Natural killer cell (primary cell): ENCODE results near the gene PGGHG. TPM values are rescaled to one million over a fixed set of nuclear protein-coding genes. Genes with fewer than 3 reads are reported as not detected.
A peak's percentile ranks its signal among the peaks of the same experiment; 100 is the strongest.

Experiments
- ATAC-seq, 3 donors: fragments of 150-1000 bp in 2 of 3; fragments of 200-7000 bp in 1 of 3; cut with Tn5 transposase; 1 replicate in 1 of 3; 2 replicates in 2 of 3; pipeline ENCODE4 v1.10.0; 2021; ENCODE audit warnings: mild to moderate bottlenecking in 2 of 3, moderate library complexity in 2 of 3
- DNase-seq, 2 donors: peaks; one replicate each; pipeline versions ENCODE4 v3.0.0 to v3.0.0-alpha.2; 2013 to 2021; ENCODE audit warnings: mixed read lengths in 1 of 2
- H3K27ac ChIP-seq: one replicate; pipeline ENCODE4 v1.5.1; 2013; ENCODE audit warnings: mild to moderate bottlenecking, low read length
- H3K27me3 ChIP-seq: one replicate; pipeline ENCODE4 v1.6.1; 2013; ENCODE audit warnings: low read length; ENCODE audit not compliant: control insufficient read depth, insufficient read depth
- H3K36me3 ChIP-seq: one replicate; pipeline ENCODE4 v1.6.1; 2013; ENCODE audit warnings: low read length; ENCODE audit not compliant: control insufficient read depth, insufficient read depth
- H3K4me1 ChIP-seq: one replicate; pipeline ENCODE4 v1.6.1; 2013; ENCODE audit warnings: low read length; ENCODE audit not compliant: control insufficient read depth, insufficient read depth
- H3K4me3 ChIP-seq: one replicate; pipeline ENCODE4 v1.5.1; 2013; ENCODE audit warnings: low read length
- H3K9me3 ChIP-seq: one replicate; pipeline ENCODE4 v1.6.1; 2013; ENCODE audit warnings: low read length; ENCODE audit not compliant: control insufficient read depth, insufficient read depth
- H3K27ac Mint-ChIP-seq, 2 donors: one replicate each; pipeline ENCODE4 v1.8.0; 2022; ENCODE audit warnings: mild to moderate bottlenecking in 2 of 2, mixed read lengths in 2 of 2, moderate library complexity in 1 of 2
- H3K27me3 Mint-ChIP-seq, 2 donors: one replicate each; pipeline ENCODE4 v1.8.0; 2022; ENCODE audit warnings: low read depth in 2 of 2, mixed read lengths in 2 of 2
- H3K36me3 Mint-ChIP-seq: one replicate; pipeline ENCODE4 v1.8.0; 2022; ENCODE audit warnings: mixed read lengths
- H3K4me1 Mint-ChIP-seq, 2 donors: one replicate each; pipeline ENCODE4 v1.8.0; 2022; ENCODE audit warnings: mixed read lengths in 2 of 2
- H3K4me3 Mint-ChIP-seq: one replicate; pipeline ENCODE4 v1.8.0; 2022; ENCODE audit warnings: mild to moderate bottlenecking, moderate library complexity, mixed read lengths
- H3K9me3 Mint-ChIP-seq, 2 donors: one replicate each; pipeline ENCODE4 v1.8.0; 2022; ENCODE audit warnings: mixed read lengths in 2 of 2
- WGBS: methylation state at CpG from one replicate; pipeline ENCODE4 v1.1.7; 2013; ENCODE audit warnings: missing lambda C conversion rate; ENCODE audit not compliant: insufficient coverage; 5-methylcytosine and 5-hydroxymethylcytosine counted together
- intact Hi-C: fragments of 100-400 bp; cut with micrococcal nuclease; formaldehyde crosslinking; loops from one replicate; pipeline ENCODE4 v1.14.2; 2022
- total RNA-seq, 4 donors: library from RNA; stranded (reverse); fragments of 120-200 nt in 1 of 4; gene quantifications; one replicate each; pipeline versions ENCODE4 v1.2.3 to v1.2.4, GENCODE V29; 2013 to 2022
- TF ChIP-seq, protein P1 (sequence below): fragments of 200-600 bp; IDR thresholded peaks from one replicate; pipeline ENCODE4 v1.8.0; 2022; ENCODE audit warnings: antibody characterized with exemption

The PGGHG gene
- total RNA-seq, 3 donors from 2014 or later (not counting 1 experiment from before 2014, with no cell fraction given) = 130 to 237 (median 153) TPM

GRCh38 chr11:272195-272930 lies 16.6 kb upstream of the PGGHG start:
- ATAC-seq = no peak
- H3K36me3 Mint-ChIP-seq = no peaks in the 10 kb centered on the region

GRCh38 chr11:272931-273198 lies 16.1 kb upstream of the PGGHG start:
- H3K4me1 ChIP-seq = peaks cover 35% of the 10 kb centered on the region
- TF ChIP-seq, protein P1, sequence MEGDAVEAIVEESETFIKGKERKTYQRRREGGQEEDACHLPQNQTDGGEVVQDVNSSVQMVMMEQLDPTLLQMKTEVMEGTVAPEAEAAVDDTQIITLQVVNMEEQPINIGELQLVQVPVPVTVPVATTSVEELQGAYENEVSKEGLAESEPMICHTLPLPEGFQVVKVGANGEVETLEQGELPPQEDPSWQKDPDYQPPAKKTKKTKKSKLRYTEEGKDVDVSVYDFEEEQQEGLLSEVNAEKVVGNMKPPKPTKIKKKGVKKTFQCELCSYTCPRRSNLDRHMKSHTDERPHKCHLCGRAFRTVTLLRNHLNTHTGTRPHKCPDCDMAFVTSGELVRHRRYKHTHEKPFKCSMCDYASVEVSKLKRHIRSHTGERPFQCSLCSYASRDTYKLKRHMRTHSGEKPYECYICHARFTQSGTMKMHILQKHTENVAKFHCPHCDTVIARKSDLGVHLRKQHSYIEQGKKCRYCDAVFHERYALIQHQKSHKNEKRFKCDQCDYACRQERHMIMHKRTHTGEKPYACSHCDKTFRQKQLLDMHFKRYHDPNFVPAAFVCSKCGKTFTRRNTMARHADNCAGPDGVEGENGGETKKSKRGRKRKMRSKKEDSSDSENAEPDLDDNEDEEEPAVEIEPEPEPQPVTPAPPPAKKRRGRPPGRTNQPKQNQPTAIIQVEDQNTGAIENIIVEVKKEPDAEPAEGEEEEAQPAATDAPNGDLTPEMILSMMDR = no peak
- Mint-ChIP-seq H3K4me3 (no peak overlapping the region), H3K36me3 (no peaks in the 10 kb centered on the region), H3K4me1 (peaks cover 24 to 41% of the 10 kb centered on the region in 2 donors), H3K27me3 (peaks cover 0 to 7% of the 10 kb centered on the region in 2 donors), H3K27ac (peak overlapping the region in 1 of 2 donors; percentile 8), H3K9me3 (no peaks in the 10 kb centered on the region)
- DNase-seq (no peak), ATAC-seq (no peak)
- H3K4me3 ChIP-seq = no peak overlapping the region
- no peaks in the 10 kb centered on the region for H3K27me3 ChIP-seq
- intact Hi-C loops = no loop called here
- no peak overlapping the region for H3K27ac ChIP-seq
- no peaks in the 10 kb centered on the region for H3K36me3 ChIP-seq
- no peaks in the 10 kb centered on the region for H3K9me3 ChIP-seq
- 94% methylated on average over 6 of the region's 6 CpGs for WGBS

More at GRCh38 chr11:272195-272930, 16.6 kb upstream of the PGGHG start:
- Mint-ChIP-seq H3K4me1 (peaks cover 20 to 41% of the 10 kb centered on the region in 2 donors), H3K27ac (peak overlapping the region in 1 of 2 donors; percentile 47), H3K4me3 (no peak overlapping the region), H3K27me3 (peaks cover 0 to 4% of the 10 kb centered on the region in 2 donors), H3K9me3 (no peaks in the 10 kb centered on the region)
- no peaks in the 10 kb centered on the region for H3K9me3 ChIP-seq
- WGBS = 91% methylated on average over 22 of the region's 22 CpGs
- no peak overlapping the region for H3K4me3 ChIP-seq
- H3K27ac ChIP-seq = no peak overlapping the region
- peaks cover 35% of the 10 kb centered on the region for H3K4me1 ChIP-seq
- no peaks in the 10 kb centered on the region for H3K27me3 ChIP-seq
- H3K36me3 ChIP-seq = no peaks in the 10 kb centered on the region
- intact Hi-C loops = no loop called here
- DNase-seq = no peak
- TF ChIP-seq, protein P1 = no peak

DNA sequence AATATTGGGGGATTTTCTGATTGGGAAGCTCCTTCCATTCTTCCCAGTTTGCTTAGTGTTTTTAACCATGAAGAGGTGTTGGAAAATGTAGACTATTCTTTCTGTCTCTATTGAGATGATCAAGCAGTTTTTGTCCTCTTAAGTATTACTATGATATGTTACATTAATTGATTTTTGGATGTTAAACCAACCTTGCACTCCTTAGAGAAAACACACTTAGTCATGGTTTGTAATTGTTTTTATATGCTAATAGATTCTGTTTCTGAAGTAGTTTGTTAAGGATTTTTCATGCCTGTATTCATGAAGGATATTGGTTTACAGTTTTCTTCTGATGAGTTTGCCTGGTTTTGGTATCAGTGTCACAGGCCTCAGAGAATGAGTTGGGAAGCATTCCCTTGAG lies 12.7 kb upstream of the PGGHG start:
- no peaks in the 10 kb centered on the region for H3K9me3 Mint-ChIP-seq
- no peak for DNase-seq
- ATAC-seq = no peak
- Histone ChIP-seq H3K27ac (no peak overlapping the region), H3K9me3 (no peaks in the 10 kb centered on the region), H3K36me3 (no peaks in the 10 kb centered on the region), H3K4me1 (peaks cover 35% of the 10 kb centered on the region), H3K27me3 (peaks cover 7% of the 10 kb centered on the region), H3K4me3 (no peak overlapping the region)
- H3K27ac Mint-ChIP-seq = no peak overlapping the region
- no peak overlapping the region for H3K4me3 Mint-ChIP-seq
- peaks cover 0 to 16% of the 10 kb centered on the region in 2 donors for H3K27me3 Mint-ChIP-seq
- no peaks in the 10 kb centered on the region for H3K36me3 Mint-ChIP-seq
- peaks cover 13 to 29% of the 10 kb centered on the region in 2 donors for H3K4me1 Mint-ChIP-seq
- intact Hi-C loops = no loop called here
- TF ChIP-seq, protein P1 = no peak
